Measurements from ENCODE around the gene TBC1D1. TPM values are rescaled to one million over a fixed set of nuclear protein-coding genes. Genes with fewer than 3 reads are reported as not detected.
A peak's percentile ranks its signal among the peaks of the same experiment; 100 is the strongest.

Gene TBC1D1
- total RNA-seq, 3 donors from 2014 or later (not counting 1 experiment from before 2014, with no cell fraction given) = 59.2 to 78.6 (median 68.5) TPM

GRCh38 chr4:37891260-37892159, 626 bp downstream of the TBC1D1 start:
- Histone ChIP-seq H3K4me1 (ENCODE audit: control insufficient read depth, insufficient read depth, low read length) (peaks cover 22% of the 10 kb centered on the region), H3K4me3 (ENCODE audit: low read length) (peak overlapping the region; percentile 65), H3K36me3 (ENCODE audit: control insufficient read depth, insufficient read depth, low read length) (no peaks in the 10 kb centered on the region), H3K9me3 (ENCODE audit: control insufficient read depth, insufficient read depth, low read length) (no peaks in the 10 kb centered on the region), H3K27ac (ENCODE audit: low read length) (peak overlapping the region; percentile 76), H3K27me3 (ENCODE audit: control insufficient read depth, insufficient read depth, low read length) (no peaks in the 10 kb centered on the region)
- H3K27ac Mint-ChIP-seq = peak overlapping the region; percentile 90 to 91
- no peaks in the 10 kb centered on the region for H3K9me3 Mint-ChIP-seq
- H3K4me3 Mint-ChIP-seq = peak overlapping the region; percentile 94
- peaks cover 23 to 34% of the 10 kb centered on the region in 2 donors for H3K4me1 Mint-ChIP-seq
- WGBS (ENCODE audit: insufficient coverage) = 0% methylated on average over 42 of the region's 49 CpGs
- H3K27me3 Mint-ChIP-seq (ENCODE audit: low read depth in 2 of 2) = no peaks in the 10 kb centered on the region
- intact Hi-C loops (cut with micrococcal nuclease) = loop anchor here (1.0 to 2.0 kb wide), 2 partner anchors 65 to 86 kb away; partner anchors contain the start of gene PGM2
- peak; percentile 52 to 62 (median 60) for ATAC-seq
- peak; percentile 59 to 76 for DNase-seq
- no peak for TF ChIP-seq CTCF (IDR thresholded peaks at IDR 0.05)
- no peaks in the 10 kb centered on the region for H3K36me3 Mint-ChIP-seq

- peak overlapping the region; percentile 90 to 91 for H3K27ac Mint-ChIP-seq
- Histone ChIP-seq H3K36me3 (ENCODE audit: control insufficient read depth, insufficient read depth, low read length) (no peaks in the 10 kb centered on the region), H3K4me1 (ENCODE audit: control insufficient read depth, insufficient read depth, low read length) (peaks cover 22% of the 10 kb centered on the region), H3K27ac (ENCODE audit: low read length) (peak overlapping the region; percentile 76), H3K4me3 (ENCODE audit: low read length) (no peak overlapping the region), H3K9me3 (ENCODE audit: control insufficient read depth, insufficient read depth, low read length) (no peaks in the 10 kb centered on the region), H3K27me3 (ENCODE audit: control insufficient read depth, insufficient read depth, low read length) (no peaks in the 10 kb centered on the region)
- no peaks in the 10 kb centered on the region for H3K36me3 Mint-ChIP-seq
- DNase-seq = peak; percentile 47 to 72
- WGBS (ENCODE audit: insufficient coverage) = 27% methylated on average over 3 of the region's 5 CpGs
- no peaks in the 10 kb centered on the region for H3K27me3 Mint-ChIP-seq (ENCODE audit: low read depth in 2 of 2)
- peak; percentile 62 to 79 (median 68) for ATAC-seq
- no peaks in the 10 kb centered on the region for H3K9me3 Mint-ChIP-seq
- TF ChIP-seq CTCF (IDR thresholded peaks at IDR 0.05) = no peak
- intact Hi-C loops (cut with micrococcal nuclease) = loop anchor here (1.0 kb wide), 1 partner anchor 85 kb away; no protein-coding TSS in a partner anchor
- peaks cover 23 to 42% of the 10 kb centered on the region in 2 donors for H3K4me1 Mint-ChIP-seq
- H3K4me3 Mint-ChIP-seq = peak overlapping the region; percentile 94
Measured at GRCh38 chr4:37892641-37893040, 1.8 kb downstream of the TBC1D1 start.

GRCh38 chr4:37893164-37893563, 2.3 kb downstream of the TBC1D1 start:
- H3K27me3 ChIP-seq (ENCODE audit: control insufficient read depth, insufficient read depth, low read length) = no peaks in the 10 kb centered on the region
- intact Hi-C loops (cut with micrococcal nuclease) = no loop called here
- Mint-ChIP-seq H3K27me3 (ENCODE audit: low read depth in 2 of 2) (no peaks in the 10 kb centered on the region), H3K4me1 (peaks cover 23 to 42% of the 10 kb centered on the region in 2 donors), H3K27ac (peak overlapping the region; percentile 90 to 91), H3K36me3 (no peaks in the 10 kb centered on the region), H3K9me3 (no peaks in the 10 kb centered on the region), H3K4me3 (peak overlapping the region; percentile 94)
- H3K27ac ChIP-seq (ENCODE audit: low read length) = peak overlapping the region; percentile 76
- H3K36me3 ChIP-seq (ENCODE audit: control insufficient read depth, insufficient read depth, low read length) = no peaks in the 10 kb centered on the region
- 53% methylated on average over 2 of the region's 3 CpGs for WGBS (ENCODE audit: insufficient coverage)
- ATAC-seq = no peak
- H3K4me1 ChIP-seq (ENCODE audit: control insufficient read depth, insufficient read depth, low read length) = peaks cover 22% of the 10 kb centered on the region
- H3K9me3 ChIP-seq (ENCODE audit: control insufficient read depth, insufficient read depth, low read length) = no peaks in the 10 kb centered on the region
- no peak for TF ChIP-seq CTCF (IDR thresholded peaks at IDR 0.05)
- no peak overlapping the region for H3K4me3 ChIP-seq (ENCODE audit: low read length)
- DNase-seq = no peak
